GM12878 (cell line): ENCODE results near the gene KATNIP. TPM values are rescaled to one million over a fixed set of nuclear protein-coding genes. Genes with fewer than 3 reads are reported as not detected.
A peak's percentile ranks its signal among the peaks of the same experiment; 100 is the strongest.

Source experiments
- ATF2 ChIP-seq: IDR thresholded peaks from 2 replicates; pipeline ENCODE4 v1.6.1; 2012; ENCODE audit warnings: low read length, inconsistent platforms
- ATF7 ChIP-seq: fragments of 450-650 bp; IDR thresholded peaks from 2 replicates; pipeline ENCODE4 v1.6.1; 2016; ENCODE audit warnings: low read depth, mild to moderate bottlenecking
- BACH1 ChIP-seq: fragments of 450-650 bp; IDR thresholded peaks from 2 replicates; pipeline ENCODE4 v1.6.1; 2017; ENCODE audit warnings: mild to moderate bottlenecking, borderline replicate concordance
- CBFB ChIP-seq: IDR thresholded peaks from 2 replicates; pipeline ENCODE4 v1.6.1; 2016; ENCODE audit warnings: antibody characterized with exemption, low read depth
- CTCF ChIP-seq, 3 experiments: IDR thresholded peaks in 2 of 3; conservative IDR thresholded peaks in 1 of 3; 2 replicates each; pipeline ENCODE4 v1.5.1; 2011; ENCODE audit warnings: low read depth in 3 of 3, low read length in 3 of 3, mild to moderate bottlenecking in 3 of 3, control low read depth in 2 of 3, moderate library complexity in 2 of 3, inconsistent platforms in 1 of 3, mixed read lengths in 1 of 3; ENCODE audit not compliant: control insufficient read depth in 2 of 3, insufficient read depth in 1 of 3; ENCODE audit errors: extremely low read depth in 1 of 3
- EGR1 ChIP-seq, 2 experiments: IDR thresholded peaks; 1 replicate in 1 of 2; 2 replicates in 1 of 2; pipeline ENCODE4 v1.6.1; 2011 to 2012; ENCODE audit warnings: low read depth in 2 of 2, low read length in 2 of 2, borderline replicate concordance in 1 of 2, mild to moderate bottlenecking in 1 of 2, moderate library complexity in 1 of 2
- FOXM1 ChIP-seq: IDR thresholded peaks from 2 replicates; pipeline ENCODE4 v1.6.1; 2012; ENCODE audit warnings: low read depth, mild to moderate bottlenecking, inconsistent platforms, low read length, moderate library complexity
- GATAD2B ChIP-seq: fragments of 450-650 bp; conservative IDR thresholded peaks from 2 replicates; pipeline ENCODE4 v1.6.1; 2017; ENCODE audit warnings: low read depth, mild to moderate bottlenecking, moderate library complexity
- HCFC1 ChIP-seq: fragments of 150-350 bp; IDR thresholded peaks from 2 replicates; pipeline ENCODE4 v1.6.1; 2014; ENCODE audit warnings: low read length
- HSF1 ChIP-seq: fragments of 150-350 bp; IDR thresholded peaks from 2 replicates; pipeline ENCODE4 v1.6.1; 2014; ENCODE audit warnings: mild to moderate bottlenecking, low read depth, low read length
- MAX ChIP-seq: IDR thresholded peaks from 2 replicates; pipeline ENCODE4 v1.6.1; 2012; ENCODE audit warnings: low read depth, low read length, improper control_type of control experiment
- MLLT1 ChIP-seq: fragments of 450-650 bp; IDR thresholded peaks from 2 replicates; pipeline ENCODE4 v1.6.1; 2016; ENCODE audit warnings: mild to moderate bottlenecking
- MTA2 ChIP-seq: fragments of 450-650 bp; IDR thresholded peaks from 2 replicates; pipeline ENCODE4 v1.6.1; 2016; ENCODE audit warnings: low read depth, mild to moderate bottlenecking, moderate library complexity
- MXI1 ChIP-seq: fragments of 150-350 bp; IDR thresholded peaks from 2 replicates; pipeline ENCODE4 v1.6.1; 2011; ENCODE audit warnings: low read depth, mild to moderate bottlenecking, inconsistent platforms, low read length, improper control_type of control experiment
- NBN ChIP-seq: fragments of 450-650 bp; IDR thresholded peaks from 2 replicates; pipeline ENCODE4 v1.6.1; 2016
- NFXL1 ChIP-seq: fragments of 450-650 bp; IDR thresholded peaks from 2 replicates; pipeline ENCODE4 v1.6.1; 2017; ENCODE audit warnings: antibody characterized with exemption, mild to moderate bottlenecking, borderline replicate concordance
- NFYB ChIP-seq: IDR thresholded peaks from 2 replicates; pipeline ENCODE4 v1.6.1; 2011; ENCODE audit warnings: low read depth, mild to moderate bottlenecking, low read length, improper control_type of control experiment, moderate library complexity; ENCODE audit not compliant: insufficient read depth
- POLR2AphosphoS5 ChIP-seq: IDR thresholded peaks from 2 replicates; pipeline ENCODE4 v1.6.1; 2011; ENCODE audit warnings: mild to moderate bottlenecking, low read length, inconsistent platforms
- RAD51 ChIP-seq: fragments of 450-650 bp; IDR thresholded peaks from 2 replicates; pipeline ENCODE4 v1.6.1; 2016; ENCODE audit warnings: moderate library complexity, mild to moderate bottlenecking, inconsistent platforms
- SMAD1 ChIP-seq: fragments of 450-650 bp; IDR thresholded peaks from 2 replicates; pipeline ENCODE4 v1.6.1; 2018; ENCODE audit warnings: mild to moderate bottlenecking, low read depth; ENCODE audit not compliant: partially characterized antibody
- SUPT20H ChIP-seq: IDR thresholded peaks from 2 replicates; pipeline ENCODE4 v1.6.1; 2011; ENCODE audit warnings: low read depth, mild to moderate bottlenecking, low read length, moderate library complexity, borderline replicate concordance; ENCODE audit not compliant: control insufficient read depth
- TCF12 ChIP-seq: IDR thresholded peaks from 2 replicates; pipeline ENCODE4 v1.6.1; 2011; ENCODE audit warnings: low read depth, mild to moderate bottlenecking, low read length
- WRNIP1 ChIP-seq: IDR thresholded peaks from 2 replicates; pipeline ENCODE4 v1.6.1; 2011; ENCODE audit warnings: low read depth, low read length, improper control_type of control experiment, borderline replicate concordance
- ZNF622 ChIP-seq: fragments of 450-650 bp; IDR thresholded peaks from 2 replicates; pipeline ENCODE4 v1.6.1; 2017; ENCODE audit warnings: mild to moderate bottlenecking, inconsistent platforms
- ZSCAN29 ChIP-seq: fragments of 450-650 bp; IDR thresholded peaks from 2 replicates; pipeline ENCODE4 v1.6.1; 2017; ENCODE audit warnings: mild to moderate bottlenecking, moderate library complexity
- polyA plus RNA-seq, 11 experiments: library from polyadenylated mRNA; depleted of rRNA in 4 of 11; unstranded in 6 of 11; stranded (reverse) in 5 of 11; fragments of >200 nt; fragmentation: Nextera tagmentation in 4 of 11; fragmentation: Illumina TruSeq in 1 of 11; extraction: Ambion mirVana in 4 of 11; extraction: Trizol in 1 of 11; gene quantifications; 1 replicate in 1 of 11; 2 replicates in 10 of 11; pipeline versions ENCODE4 v1.2.1 to v1.2.3, GENCODE V29; 2011 to 2016; ENCODE audit warnings: inconsistent platforms in 2 of 11, missing spikeins in 2 of 11, low read depth in 1 of 11
- total RNA-seq, 4 experiments: library from RNA; depleted of rRNA in 3 of 4; stranded (reverse); fragments of >200 nt in 3 of 4; fragmentation: Illumina TruSeq in 1 of 4; extraction: Trizol in 1 of 4; gene quantifications; 2 replicates each; pipeline versions ENCODE4 v1.2.1 to v1.2.3, GENCODE V29; 2013 to 2021

The KATNIP gene
- total and polyA plus RNA-seq, 10 of the 15 experiments (the other 5 are each of a cell fraction or from before 2014, with no cell fraction given), result 1.6 to 13.8 (median 9.1) TPM

- TF ChIP-seq HSF1 (no peak), NBN (peak; percentile 99), HCFC1 (peak; percentile 47; the same call in 1 of the 2 replicates), NFXL1 (no peak), SUPT20H (no peak), EGR1 (IDR thresholded peaks at IDR 0.05; ENCODE audit: borderline replicate concordance in 1 of 2, low read depth in 2 of 2, low read length in 2 of 2) (no peak), POLR2AphosphoS5 (peak; percentile 76; the same call in 1 of the 2 replicates), ZSCAN29 (no peak), FOXM1 (no peak), ATF2 (no peak), BACH1 (no peak), MAX (no peak), ATF7 (peak; percentile 99), ZNF622 (no peak), WRNIP1 (no peak), NFYB (peak; percentile 61; the same call in 1 of the 2 replicates), MTA2 (no peak), RAD51 (no peak), SMAD1 (no peak), TCF12 (no peak), MLLT1 (no peak), CTCF (IDR thresholded peaks at IDR 0.05 in 2 of 3, conservative IDR thresholded peaks at IDR 0.05 in 1 of 3; ENCODE audit: control insufficient read depth in 2 of 3, extremely low read depth in 1 of 3, insufficient read depth in 1 of 3, low read depth in 3 of 3, low read length in 3 of 3) (no peak), MXI1 (peak; percentile 73; the same call in 1 of the 2 replicates), GATAD2B (no peak), CBFB (peak; percentile 3; the same call in 1 of the 2 replicates)
Observed at GRCh38 chr16:27549746-27550581, at the start of gene KATNIP, which contains the start of gene GTF3C1 (continued).
